GM18873 (cell line): ENCODE measurements around the gene ICAM2.

Experiments
- ATAC-seq: cut with Tn5 transposase; IDR thresholded peaks from one replicate; pipeline ENCODE4 v1.9.1; 2021; ENCODE audit warnings: mild to moderate bottlenecking, moderate library complexity, moderate number of reproducible peaks; ENCODE audit not compliant: unreplicated experiment, low FRiP score

The ICAM2 gene

DNA sequence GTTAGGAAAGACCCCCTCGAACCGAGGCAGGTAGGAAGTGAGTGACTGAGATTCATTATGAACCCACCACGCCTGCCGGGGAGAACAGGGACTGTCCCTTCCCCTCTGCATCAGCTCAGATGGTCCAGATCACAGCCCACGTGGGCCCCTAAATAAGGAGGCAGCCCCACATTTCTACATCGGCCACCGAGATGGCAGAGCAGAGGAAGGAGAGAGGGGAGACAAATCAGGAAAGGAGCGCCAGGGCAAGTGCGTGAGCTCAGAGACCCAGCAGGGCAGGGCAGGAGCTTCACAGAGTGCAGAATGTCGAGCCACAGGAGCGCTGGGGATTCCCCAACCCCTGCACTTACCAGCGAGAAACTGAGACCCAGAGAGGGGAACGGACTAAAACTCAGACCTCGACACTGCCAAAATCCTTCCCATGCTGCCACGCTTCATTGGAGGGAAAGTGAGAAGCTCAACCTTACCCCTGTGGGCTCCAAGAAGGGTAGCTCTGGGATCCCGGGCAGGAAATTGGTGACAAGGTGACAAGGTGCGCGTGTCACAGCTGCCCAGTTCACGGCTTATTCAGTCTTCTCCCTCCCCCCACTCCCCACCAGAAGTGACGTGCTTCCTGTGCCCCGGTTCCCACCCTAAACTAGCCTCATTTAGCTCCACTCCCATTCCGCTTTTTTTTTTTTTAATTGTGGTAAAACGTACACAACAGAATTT, at the start of gene ICAM2:
Gene ICAM2, minus strand, starts transcription at position 578 of the 711 bp plus-strand sequence. CDS start 13,942 bp downstream, outside the sequence.
- ATAC-seq: peak; percentile 54

DNA sequence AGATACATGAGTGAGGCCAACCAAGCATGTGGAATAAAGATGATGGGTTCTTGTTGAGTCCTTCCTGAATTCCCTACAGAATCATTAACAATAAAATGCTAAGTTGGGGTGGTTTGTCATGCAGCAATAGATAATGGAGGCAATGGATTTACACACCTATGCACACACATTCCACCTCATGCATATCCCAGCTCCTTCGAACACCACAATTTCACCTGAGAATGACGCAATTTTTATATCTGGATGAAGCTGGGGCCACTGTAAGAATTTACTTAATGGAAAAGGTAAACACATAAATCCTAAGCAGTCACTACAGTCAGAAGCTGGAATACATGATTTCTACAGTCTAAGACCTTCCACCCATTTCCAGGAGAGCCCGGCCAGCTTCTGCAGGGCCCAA, 49.8 kb upstream of the ICAM2 start:
- no peak for ATAC-seq

DNA sequence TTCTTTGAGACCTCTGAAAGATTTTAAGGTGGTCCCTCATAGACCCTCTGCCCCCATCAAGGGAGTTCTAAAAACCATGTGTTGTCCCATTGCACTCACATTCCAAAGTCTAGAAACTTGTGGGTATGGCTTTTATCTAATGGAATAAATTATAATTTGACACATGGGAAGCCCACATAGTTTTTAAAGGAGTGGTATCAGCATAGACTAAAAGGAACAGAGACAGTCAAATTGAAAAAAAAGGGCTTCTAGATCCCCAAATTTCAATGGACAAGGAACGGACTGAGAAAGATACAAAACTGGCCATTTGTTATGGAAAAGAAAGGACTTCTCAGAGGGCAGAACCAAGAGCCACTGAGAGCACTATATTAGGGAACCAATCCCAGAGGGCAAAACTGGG, 48.7 kb upstream of the ICAM2 start:
- no peak for ATAC-seq

DNA sequence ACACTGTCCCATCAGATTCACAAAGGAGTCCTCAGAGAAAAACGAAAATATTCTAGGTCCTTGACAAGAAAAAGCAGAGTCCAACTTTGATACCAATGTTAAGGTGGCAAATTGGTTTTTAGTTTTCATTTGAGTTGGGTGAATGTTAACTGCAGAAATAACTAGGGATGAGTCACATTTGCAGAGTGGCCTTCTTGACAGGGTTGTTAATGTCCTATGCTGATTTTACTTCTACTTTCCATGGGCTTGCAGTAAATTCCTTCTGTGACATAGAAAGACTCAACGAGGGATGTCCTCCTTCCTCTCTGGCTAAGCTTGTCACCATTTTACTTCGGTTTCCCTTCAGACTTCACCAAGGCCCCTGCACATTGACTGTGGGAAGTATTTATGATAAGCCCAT, 47.2 kb upstream of the ICAM2 start:
- ATAC-seq: no peak

DNA sequence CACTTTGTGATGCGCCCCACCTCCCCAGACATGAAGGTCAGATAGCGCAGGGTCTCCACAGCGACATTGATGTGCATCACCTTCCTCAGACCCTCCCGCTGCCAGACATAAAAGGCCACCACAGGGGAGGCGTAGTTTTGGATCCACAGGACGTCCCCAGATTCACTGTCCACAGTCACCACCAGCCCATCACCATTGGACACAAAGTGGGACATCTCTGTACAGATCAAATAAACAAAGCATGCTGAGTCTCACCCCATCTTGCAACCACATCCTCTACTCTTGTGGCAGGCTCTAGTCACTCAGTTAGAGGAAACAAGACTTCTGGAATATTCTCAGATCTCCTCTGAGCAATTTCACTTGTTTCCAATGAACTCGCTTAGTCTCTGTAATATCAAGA, 46.3 kb upstream of the ICAM2 start:
- no peak for ATAC-seq

DNA sequence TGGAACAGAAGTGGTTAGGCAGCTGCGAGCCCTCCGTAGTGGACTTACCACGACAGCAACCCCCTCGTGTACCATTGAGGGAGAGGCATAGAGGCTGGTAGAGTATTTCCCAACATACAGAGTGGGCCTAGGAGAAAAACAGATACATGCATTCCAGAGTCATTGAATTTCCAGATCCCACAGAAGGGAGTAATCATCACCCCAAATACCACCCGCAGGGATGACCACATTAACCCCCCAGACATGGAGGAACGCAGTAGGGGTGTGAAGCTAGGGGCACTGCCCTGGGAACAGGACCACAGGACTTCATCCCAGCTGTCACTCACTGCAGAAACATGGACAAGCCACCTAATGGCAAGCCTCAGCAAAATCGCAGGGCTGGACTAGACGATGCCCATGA, 44.7 kb upstream of the ICAM2 start:
- no peak for ATAC-seq

DNA sequence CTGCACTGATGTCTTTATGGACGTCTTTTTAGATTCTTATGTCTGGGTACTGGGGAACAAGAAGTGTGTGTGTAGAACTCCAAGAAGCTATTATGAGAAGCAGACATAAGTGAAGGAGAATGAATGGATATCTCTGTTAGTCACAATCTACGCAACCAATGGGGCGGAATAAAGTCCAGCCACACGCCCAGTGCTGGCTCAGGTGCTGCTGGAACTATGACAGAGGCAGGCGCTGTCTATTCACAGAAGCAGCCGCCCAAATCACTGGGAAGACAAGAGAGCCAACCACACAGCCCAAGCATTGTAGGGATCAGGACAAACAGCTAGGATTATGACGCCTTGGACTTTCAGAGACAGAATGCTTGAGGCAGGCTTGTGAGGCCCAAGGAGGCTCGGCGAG, 43.9 kb upstream of the ICAM2 start:
- no peak for ATAC-seq

DNA sequence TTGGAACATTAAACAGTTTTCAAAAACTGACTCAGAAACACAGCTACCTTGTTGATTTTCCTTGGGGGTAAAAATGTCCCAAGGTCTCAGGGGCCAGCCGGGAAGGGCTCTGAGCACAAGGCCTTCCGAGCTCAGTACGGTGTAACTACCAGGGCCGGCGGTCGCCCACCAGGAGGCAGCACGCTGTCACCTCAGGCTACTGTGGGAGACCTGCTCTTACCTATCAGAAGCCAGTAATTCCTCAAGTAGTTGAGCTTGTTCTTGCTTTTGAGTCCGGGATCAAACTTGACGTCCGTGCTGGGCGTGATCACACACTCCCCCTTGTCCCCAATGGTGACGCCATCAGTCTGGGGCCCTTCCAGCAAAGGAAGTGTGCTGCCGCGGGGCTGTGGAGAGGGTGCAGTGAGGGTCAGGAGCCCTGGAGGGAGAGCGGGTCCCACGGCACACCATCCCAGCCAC, 43.4 kb upstream of the ICAM2 start:
- no peak for ATAC-seq

DNA sequence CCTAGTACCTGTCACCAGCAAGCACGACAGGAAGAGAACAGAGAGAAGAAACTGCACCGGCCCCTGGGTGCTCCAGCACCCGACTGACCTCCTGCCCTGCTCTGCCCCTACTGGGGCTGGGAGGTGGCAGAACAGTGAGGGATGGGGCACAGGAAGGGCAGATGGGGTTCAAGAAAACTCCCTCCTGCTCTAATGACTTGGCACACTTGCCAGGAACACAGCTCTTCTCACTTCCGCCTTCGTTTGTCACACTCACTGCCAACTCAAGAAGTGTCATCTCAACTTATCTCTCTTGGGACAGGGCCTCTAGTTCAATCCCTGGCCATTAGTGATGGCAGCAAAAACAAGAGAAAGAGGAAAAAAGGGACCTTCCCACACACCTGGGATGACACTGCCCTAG, 42.7 kb upstream of the ICAM2 start:
- ATAC-seq: no peak

DNA sequence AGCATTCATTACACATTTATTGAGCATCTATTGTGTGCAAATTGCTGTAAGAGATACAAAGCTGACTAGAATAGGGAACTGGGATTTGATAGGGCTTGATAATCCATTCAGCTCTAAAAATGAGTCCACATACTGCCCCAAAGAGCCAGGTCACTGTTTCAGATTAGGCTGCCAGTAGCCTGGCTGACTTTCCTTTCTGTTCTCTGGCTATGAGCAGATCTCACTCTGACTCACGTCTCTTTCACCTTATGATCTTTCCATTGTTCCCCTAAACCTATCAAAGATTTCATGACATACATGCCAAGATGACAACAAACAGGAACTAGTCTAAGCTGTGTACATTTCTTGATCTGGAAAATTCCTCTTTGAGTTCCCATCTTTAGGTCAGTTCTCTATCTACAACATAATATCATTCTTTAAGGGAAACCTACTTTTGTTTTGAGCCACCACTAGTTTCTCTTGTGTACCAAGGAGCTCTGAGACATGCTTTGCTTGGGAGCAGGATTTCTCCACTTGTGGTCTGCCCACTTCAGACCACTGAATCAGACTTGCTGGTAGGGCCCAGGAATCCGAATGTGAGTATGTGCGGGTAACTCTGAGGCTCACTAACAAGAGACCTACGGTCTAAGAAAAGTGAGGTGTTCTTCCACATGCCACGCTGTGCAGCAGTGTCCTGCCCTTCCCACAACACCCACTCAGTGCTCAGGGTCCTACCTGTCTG, 40.9 kb upstream of the ICAM2 start:
- peak; percentile 38 for ATAC-seq

DNA sequence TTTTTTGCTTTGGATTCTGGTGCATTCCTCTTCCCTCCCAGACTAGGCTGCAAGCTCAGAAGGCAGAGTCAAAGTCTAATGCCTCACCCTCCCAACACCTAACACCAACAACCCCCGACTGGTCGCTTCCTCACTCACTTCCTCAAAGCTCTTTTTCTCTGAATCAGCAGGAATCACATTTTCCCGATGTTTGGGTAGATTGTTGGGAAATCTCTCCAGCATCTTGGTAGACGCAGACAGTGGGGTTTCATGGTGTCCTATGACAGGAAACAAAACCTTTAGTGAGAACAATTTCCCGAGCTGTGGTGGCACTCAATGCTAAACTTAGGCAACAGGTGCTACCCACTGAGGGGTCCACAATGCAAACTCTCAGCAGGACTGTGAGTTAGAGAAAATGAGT, 39.9 kb upstream of the ICAM2 start:
- ATAC-seq: no peak

DNA sequence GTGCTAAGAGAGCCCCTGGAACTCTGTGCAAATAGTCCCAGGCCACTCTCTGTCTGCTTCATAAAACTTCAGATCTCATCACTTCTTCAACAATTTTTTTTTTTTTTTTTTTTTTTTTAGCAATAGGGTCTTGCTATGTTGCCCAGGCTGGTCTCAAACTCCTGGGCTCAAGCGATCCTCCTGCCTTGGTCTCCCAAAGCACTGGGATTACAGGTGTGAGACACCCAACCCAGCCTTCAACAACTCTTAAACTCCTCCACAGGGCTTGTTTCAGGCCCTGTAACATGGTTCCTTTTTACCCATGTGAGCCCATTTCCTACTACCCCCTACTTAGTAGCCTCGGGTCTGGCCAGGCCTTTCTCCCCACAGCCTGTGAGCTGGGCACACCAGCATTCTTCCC, 39.3 kb upstream of the ICAM2 start:
- ATAC-seq: no peak

DNA sequence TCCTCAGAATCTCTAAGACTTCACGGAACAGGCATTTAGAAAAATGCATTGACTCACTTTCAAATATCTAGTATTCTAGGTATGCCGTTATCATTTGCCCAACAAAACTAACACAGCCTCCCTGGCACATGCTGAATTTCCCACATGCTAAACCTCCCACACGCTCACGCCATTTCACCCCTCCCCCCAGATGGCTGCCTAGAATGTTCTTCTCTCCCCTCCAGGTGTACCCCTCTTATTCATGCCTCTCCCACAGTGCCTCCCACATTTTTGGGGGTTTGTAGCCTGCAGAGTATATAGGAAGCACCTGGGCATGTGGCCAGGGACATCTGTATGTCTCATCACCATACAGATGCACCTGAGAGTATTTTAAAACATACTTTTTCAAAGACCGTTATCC, 38.2 kb upstream of the ICAM2 start:
- ATAC-seq: no peak

DNA sequence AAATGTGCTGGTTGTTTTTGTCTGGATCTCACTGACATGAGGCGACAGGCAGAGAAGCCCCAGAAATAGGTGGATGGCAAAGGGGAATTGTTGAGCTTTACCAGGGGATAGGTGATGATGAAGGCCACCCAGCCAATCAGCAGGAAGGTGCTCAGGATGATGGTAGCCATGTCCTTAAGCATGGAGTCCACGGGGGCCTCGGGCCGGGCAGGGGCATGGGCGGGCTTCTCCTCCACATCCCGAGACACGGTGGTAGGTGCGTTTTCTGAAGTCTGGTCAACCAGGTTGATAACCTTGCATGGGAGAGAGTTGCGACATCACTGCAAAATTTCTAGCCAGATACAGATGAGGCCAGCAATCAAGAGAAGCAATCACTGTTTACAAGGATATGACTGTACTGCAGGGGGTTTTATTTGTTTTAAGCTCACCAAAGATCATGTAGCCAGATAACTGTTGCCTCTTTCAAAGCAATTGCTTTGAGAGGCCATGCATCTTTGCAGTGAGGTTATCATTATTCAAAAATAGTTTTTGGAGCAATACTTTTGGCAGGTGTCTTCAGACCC, 37.3 kb upstream of the ICAM2 start:
- no peak for ATAC-seq

DNA sequence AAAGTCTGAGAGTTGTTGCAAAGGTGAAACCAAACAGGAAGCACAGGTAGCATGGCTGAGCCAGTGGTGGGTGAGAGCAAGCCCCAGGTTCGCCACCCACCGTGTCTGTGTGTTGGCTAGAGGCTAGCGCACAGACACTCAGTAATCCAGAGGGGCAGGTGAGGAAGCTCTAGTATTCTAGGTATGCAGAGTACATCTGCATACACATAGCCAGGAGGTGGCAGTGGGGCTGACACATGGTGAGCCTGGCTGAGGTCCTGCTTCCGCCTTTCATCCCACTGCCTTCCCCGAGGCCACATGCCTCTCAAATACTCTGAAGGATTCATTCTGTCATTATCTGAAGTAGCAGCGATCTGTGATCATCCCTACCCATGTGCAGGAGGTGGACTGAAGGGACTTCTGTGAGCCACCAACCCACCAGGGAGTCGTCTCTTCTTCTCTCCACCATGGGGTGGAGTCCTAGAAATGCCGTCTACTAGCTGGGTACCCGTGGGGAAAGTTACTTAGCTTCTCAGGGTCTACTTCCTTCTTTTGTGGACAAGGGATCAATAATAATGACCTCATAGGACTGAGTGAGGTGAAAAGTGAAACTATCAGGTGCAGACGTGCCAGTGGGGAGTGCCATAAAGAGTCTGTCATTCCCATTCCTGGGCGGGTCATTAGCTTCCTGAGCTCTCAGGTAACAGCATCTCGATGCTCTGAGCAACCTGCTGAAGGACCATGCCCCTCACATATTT, 36.0 kb upstream of the ICAM2 start:
- ATAC-seq: peak; percentile 68

DNA sequence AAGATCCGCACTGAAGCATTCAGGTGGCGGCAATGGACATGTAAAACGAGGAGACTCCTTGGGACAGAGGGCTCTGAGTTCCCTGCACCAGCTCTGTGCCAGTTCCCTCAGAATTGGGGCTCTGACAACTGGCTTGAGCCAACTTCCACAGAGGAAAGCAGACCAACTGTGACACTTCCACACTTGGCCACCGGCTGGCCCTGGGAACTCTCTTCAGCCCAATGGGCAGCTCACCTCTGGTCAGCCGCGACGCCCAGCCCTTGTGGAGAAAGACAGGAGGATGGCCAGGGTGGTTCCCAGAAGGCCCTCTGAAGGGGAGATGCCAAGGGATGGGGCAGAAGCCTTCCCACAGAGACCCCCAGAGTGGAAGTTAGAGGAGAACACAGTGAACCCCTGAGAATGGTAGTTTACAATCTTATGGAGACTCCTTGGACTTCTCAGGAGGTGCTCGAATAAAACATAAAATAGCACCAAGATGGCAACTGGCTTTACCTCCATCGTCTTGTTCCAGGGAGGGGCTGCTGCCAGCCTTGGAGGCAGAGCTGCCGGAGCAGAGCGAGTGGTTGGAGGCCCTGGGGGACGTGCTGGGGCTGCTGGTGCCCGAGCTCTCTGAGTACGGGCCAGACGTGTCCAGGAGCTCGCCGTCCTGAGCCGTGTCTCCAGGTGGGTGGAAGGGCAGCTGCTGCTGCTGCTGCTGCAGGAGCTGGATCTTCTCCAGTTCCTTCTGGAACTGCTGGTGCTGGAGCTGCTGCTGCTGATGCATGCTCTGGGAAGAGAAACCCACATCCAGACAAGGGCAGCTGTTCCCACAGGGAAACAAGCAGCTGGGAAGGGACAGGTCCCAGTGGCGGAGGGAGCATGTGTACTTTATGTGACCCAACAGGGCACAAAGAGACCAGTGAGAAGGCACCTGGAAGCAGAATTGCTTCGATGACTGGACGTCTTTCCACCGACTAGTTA, 35.0 kb upstream of the ICAM2 start:
- no peak for ATAC-seq

DNA sequence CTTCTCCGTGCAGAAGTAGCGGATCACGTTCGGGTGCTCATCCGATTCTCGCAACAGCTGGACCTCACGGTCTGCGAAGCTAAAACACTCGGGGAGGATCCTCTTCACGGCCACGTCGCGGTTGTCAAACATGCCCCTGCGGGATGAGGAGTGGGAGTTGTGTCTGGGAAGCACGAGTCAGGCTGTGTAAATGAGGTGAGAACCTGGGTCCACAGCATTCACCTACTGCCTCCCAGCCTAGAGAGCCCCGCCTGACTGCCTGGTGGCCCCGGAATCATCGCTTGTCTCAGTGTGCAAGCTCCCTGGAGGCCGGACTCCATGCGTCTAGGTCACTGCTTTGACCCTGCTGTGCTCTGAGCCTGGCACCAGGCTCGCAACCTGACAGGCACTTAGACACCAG, 33.9 kb upstream of the ICAM2 start:
- no peak for ATAC-seq

DNA sequence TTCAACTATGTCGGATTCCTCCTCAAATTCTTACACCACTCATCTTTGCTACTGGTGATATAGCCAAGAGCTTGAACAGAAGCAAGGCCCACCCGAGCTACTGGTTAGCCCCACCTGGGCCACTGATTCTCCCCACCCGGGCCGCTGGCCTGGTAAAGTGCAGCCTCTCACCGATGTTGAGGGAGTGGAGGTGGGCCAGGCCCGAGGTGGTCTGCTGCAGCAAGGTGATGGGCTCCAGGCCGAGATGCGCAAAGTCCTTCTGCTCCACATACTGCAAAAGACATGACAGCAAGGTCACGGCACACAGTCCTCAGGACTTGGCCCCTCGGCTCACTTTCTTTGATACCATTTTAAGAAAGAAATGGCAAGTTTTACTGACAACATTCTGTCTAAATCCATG, 32.7 kb upstream of the ICAM2 start:
- no peak for ATAC-seq

DNA sequence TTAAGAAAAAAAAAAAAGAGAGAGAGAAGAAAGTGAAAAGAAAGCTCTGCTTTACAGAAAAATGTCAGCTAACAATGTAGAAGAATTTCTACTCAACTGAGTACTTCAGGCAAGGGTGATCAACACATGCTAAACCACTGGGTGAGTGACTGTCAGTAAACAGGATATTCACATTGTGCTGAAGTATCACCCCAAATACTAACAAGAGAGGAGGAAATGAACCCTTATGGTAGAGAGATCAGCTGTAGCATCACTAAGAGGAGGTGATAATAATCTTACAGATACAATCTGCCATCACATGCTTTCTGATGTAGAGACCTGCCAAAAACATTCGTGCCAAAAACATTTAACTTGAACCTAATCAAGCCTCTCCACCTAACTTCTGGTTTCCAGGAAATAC, 30.7 kb upstream of the ICAM2 start:
- ATAC-seq: no peak

DNA sequence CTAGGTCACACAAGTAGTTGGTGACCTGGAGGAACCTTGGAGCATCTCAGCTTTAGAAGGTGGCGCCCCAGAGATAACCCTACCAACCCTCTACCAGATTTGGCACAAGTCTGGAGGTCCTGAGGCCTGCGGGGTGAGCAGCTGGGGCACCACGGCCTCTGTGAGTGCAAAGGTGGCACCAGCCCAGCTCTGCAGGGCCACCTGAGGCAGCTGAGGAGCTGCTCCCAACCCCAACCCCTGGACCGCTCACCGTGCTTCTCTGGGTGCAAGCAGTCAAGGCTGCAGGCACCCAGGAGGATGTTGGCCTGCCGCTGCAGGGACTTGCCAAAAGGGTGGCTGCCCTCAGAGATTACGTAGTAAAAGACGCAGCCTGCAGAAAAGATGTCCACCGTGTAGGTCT, 28.4 kb upstream of the ICAM2 start:
- ATAC-seq: no peak
